Measurements from ENCODE around the gene GRAMD1A.
"Not testable (repeated sequence)": the region's sequence is repeated elsewhere in the genome, so short reads cannot be mapped to it uniquely, and the experiment has no call there.

Gene GRAMD1A

DNA sequence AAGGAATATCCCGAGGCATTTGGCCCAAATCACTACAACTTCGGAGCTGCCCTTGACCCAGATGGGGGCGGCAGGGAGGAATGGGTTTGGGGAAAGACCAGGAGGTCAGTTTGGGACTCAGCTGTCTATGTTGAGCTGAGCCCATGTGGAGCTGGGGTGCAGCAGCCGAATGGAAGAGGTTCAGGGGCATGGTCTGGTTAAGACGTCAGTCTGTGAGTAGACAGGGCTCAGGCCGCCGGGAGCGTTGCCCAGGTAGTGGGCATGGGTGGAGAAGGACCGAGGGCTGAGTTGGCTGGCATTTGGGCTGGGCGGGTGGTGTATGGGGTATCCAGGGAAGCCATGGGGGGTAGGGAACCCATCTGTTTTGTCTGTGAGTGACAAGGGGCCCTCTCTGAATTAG, 20.9 kb downstream of the GRAMD1A start:
- no peak for DNase-seq (ENCODE audit: low read depth)

DNA sequence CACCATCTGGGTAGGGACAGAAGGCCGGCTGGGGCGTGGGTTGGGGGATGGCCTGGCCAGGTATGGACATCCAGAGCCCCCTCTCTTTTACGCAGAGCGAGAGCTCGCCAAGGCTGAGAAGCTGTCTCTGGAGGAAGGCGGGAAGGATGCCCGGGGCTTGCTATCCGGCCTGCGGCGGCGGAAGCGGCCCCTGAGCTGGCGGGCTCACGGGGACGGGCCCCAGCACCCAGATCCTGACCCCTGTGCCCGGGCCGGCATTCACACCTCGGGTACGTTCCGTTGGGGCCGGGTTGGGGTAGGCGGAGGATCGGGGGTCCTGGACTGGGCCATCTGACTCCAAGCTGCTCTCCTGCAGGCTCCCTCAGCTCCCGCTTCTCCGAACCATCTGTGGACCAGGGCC, 21.5 kb downstream of the GRAMD1A start:
- no peak for DNase-seq (ENCODE audit: low read depth)

DNA sequence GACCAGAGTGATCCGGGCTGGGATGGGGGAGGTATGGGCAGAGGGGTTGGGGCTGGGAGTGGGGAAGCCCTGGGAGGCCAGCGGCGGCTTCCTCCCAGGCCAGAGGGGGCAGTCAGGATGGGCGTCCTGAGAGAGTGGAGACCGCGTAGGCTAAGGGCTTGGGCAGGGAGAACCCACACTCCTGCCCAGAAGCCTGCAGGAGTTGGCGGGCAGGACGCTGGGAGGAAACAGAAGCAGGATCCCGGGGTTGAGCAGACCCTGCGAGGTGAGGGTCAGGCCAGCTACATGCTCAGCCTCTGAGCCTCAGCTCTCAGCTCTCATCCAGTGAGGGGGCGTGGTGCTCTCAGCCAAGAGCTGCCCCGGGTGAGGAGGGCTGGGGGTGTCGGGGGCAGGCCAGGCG, 22.3 kb downstream of the GRAMD1A start:
- no peak for DNase-seq (ENCODE audit: low read depth)

DNA sequence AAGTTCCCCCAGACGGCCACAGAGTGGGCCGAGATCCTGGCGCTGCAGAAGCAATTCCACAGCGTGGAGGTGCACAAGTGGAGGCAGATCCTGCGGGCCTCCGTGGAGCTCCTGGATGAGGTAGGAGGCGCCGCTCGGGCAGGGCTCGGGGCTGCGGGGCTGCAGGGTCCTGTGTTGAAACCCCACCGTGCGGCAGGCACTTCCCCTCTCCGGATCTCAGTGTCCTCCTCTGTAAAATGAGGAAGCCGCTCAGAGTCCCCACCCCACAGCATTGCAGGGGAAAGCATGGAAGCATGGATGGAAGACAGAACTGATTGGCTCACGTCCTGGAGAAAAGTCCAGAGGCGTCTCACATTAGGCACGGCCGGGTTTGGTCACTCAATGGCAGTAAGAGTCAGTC, 23.3 kb downstream of the GRAMD1A start:
- DNase-seq (ENCODE audit: low read depth) = no peak

DNA sequence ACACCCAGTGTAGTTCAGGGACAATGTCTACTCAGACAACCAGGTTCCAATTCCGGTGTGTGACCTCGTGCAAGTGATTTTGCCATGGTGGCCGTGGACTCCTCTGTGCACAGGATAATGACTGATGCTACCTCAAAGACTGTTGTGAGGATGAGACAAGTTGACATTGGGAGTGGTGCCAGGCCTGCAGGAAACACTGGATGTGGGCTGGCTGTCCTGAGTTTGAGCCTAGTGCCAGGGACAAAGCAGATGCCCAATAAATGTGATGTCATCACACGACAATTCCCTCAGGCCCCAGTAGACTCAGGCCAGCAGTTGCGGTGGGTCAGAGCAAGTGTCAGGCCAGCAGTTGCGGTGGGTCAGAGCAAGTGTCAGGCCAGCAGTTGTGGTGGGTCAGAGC, 24.0 kb downstream of the GRAMD1A start:
- DNase-seq (ENCODE audit: low read depth) = no peak

DNA sequence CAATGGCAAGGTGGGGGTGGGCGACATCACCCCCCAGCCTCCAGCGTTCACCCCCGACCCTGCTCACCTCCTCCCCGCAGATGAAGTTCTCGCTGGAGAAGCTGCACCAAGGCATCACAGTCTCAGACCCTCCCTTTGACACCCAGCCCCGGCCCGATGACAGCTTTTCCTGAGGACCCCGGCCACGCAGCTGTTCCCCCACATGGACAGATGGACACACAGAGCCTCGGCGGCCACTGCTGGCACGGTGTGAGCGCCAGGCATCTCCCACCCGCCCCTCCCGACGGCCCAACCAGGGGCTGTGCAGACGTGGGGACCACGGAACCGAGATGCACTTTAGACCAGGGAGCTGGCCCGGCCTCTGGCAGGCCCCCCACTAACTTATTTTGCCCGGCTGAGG, 25.8 kb downstream of the GRAMD1A start:
- no peak for DNase-seq (ENCODE audit: low read depth)

DNA sequence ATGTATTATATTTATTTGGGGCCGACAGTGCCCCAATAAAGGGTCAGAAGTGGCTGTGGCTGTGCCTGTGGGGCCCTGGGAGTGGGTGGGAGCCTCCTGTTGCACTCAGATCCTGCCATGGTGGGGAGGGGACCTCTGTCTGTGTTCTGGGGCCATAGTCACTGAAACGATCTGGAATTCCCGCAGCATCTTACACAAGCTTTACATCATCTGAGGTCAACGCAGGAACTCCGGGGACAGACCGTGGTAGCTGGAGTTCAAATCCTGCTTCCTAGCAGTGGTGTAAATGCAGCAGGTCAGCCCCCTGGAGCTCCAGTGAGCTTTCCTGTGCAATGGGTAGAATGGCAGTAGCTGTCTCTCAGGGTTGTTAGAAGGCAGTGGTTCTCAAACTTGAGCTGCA, 26.3 kb downstream of the GRAMD1A start:
- no peak for DNase-seq (ENCODE audit: low read depth)

DNA sequence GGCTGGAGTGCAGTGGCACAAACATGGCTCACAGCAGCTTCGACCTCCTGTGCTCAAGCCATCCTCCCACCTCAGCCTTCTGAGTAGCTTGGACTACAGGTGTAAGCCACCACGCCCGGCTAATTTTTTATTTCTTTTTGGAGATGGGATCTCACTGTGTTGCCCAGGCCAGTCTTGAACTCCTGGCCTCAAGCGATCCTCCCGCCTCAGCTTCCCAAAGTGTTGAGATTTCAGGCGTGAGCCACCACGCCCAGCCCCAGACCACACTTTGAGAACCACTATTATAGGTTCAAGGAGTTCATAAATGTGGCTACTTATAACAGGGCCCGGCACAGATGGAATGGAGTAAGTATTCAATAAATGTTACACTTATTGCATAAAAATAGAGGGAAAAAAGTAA, 26.9 kb downstream of the GRAMD1A start:
- DNase-seq (ENCODE audit: low read depth) = no peak

DNA sequence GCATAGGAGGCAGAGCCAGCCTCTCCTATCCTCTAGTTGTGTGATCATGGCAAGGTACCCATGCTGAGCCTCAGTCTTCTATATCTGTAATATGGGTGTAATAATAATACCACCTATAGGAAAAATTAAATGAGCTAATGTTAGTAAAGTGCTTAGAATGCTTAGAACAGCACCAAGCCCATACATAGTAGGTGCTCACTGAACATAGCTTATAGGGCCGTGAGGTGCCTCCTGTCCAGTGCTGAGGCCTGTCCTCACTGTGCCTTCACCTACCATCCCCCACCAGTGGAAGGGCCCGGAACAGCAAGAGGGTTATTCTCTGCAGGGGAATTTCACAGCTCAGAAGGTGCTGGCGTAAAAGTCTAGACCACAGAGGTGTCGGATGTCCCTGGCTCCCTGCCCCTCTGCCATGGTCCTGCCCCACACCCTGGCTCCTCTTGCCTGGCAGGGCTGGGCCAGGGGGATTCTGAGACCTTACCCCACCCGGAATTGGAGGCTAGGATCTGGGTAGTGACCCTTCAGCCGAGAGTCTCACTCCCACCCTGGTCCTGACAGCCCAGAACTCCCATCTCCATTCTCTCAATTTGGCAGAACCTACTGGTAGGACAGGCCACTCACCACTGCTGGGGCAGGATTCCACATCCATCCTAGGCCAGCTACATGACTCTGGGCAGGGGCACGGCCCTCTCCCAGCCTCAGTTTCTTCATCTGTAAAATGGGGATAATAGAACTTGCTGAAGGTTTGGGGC, 27.9 kb downstream of the GRAMD1A start:
- DNase-seq (ENCODE audit: low read depth) = no peak

DNA sequence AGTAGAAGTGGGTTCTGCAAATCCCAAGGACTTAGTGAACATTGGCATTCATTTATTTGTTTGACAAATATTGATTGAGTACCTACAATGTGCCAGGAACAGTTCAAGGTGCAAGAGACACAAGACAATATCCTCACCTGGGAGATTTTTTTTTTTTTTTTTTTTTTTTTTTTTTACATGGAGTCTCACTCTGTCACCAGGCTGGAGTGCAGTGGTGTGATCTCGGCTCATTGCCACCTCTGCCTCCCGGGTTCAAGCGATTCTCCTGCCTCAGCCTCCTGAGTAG, 28.4 kb downstream of the GRAMD1A start:
- DNase-seq (ENCODE audit: low read depth) = not testable (repeated sequence)

DNA sequence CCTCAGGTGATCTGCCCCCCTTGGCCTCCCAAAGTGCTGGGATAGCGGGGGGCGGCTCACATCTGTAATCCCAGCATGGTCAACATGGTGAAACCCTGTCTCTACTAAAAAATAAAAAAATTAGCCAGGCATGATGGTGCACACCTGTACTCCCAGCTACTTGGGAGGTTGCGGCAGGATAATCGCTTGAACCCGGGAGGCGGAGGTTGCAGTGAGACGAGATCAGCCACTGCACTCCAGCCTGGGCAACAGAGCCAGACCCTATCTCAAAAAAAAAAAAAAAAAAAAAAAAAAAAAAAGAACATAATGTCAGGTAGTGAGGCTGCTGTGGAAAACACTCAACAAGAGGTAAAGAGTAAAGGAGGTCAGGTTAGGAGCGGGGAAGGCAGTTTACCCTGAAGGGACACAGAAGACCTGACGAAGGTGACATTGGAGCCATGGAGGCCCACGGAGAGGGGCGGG, 29.2 kb downstream of the GRAMD1A start:
- not testable (repeated sequence) for DNase-seq (ENCODE audit: low read depth)

DNA sequence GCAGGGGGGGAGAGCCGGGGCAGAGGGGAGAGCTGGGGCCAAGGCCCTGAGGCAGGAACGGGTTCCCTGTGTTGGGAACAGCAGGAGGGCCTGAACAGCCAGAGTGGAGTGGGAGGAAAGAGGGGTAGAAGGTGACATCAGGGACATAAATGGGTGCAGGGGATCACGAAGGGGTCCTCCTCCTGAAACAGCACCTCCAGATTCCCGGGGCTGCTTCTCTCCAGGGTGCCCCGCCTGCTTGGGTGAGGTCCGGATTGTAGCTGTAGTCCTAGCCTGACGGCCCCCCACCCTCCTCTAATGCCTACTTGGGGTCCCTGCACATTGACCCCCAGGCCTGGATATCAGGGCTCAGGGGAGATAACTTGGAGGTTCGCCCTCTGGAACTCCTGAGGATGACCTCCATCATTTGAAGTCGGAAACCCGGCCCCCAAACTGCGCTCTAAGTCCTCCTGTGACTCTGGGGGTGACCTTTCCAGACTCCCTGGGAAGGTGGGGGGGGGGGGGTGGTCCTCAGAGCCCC, 29.7 kb downstream of the GRAMD1A start:
- DNase-seq (ENCODE audit: low read depth) = no peak

DNA sequence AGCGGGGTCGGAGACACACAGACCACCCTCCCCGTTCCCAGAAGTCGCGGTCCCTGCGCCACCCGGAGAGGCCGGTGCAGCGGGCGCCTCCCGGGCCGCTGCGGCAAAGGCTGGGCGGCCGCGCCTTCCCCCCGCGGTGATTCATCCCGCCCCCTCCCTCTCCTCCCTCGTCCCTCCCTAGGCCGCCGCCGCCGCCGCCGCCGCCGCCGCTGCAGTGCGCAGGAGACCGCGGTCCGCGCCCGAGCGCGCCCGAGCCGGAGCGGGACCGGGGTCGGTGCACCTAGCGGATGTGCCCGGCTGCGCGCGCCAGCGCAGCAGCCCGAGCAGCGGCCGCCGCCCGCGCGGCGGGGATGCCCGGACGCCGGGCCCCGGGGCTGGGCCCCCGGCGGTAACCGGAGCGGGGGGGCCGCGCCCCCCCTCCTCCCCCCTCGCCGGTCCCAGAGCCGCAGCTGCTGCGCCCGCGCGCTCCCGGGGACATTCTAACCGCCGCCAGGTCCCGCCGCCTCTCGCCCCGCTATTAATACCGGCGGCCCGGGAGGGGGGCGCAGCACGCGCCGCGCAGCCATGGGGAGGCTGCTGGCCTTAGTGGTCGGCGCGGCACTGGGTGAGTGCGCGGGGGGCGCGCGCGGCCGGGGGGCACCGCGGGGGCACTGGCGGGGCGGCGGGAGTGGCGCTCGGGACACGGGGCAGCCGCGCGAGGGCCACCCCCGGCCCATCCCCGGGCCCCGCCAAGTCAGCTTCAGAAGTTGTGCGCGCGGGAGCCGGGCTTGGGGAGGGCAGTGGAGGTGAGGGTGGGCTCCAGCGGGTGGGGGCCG, 30.3 kb downstream of the GRAMD1A start, which contains the start of gene SCN1B:
SCN1B (plus strand) TSS at position 214 of the 815 bp plus-strand sequence; CDS start at position 565, 351 bp downstream.
- peak; percentile 32 for DNase-seq (ENCODE audit: low read depth)

DNA sequence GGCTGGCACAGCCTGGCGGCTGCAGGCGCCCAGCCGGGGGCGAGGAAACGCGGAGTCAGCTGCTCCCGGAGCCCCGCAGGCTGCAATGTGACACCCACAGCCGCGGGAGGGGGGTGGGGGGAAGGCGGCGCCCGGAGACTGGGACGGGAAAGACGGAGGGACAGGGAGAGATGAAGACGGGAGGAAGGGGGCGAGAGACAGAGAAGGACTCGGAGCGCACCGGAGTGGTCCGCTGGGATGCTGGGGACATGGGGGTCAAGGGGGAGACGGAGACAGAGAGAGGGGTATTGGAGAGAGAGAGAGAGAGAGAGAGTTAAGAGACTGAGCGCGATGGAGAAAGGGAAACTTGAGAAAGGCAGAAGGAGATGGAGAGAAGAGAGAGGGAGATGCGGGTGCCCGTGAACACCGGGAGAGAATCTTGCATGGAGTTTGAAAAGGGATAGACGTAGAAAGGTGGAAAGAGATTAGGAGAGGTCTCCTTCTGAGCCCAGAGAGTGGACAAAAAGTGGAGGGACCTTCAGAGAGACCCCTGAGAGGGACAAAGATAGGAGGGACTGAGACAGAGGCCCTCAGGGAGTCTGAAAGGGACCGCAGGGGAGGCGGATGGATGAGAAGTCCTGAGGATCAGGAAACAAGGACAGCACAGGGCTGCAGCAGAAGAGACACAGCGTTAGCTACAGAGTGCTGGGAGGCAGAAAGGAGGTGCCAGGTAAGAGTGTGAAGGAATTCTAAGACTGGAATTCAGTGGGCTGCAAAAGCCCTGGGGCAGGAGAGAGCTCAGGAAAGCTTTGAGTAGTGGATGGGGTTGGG, 31.2 kb downstream of the GRAMD1A start:
- DNase-seq (ENCODE audit: low read depth) = no peak

DNA sequence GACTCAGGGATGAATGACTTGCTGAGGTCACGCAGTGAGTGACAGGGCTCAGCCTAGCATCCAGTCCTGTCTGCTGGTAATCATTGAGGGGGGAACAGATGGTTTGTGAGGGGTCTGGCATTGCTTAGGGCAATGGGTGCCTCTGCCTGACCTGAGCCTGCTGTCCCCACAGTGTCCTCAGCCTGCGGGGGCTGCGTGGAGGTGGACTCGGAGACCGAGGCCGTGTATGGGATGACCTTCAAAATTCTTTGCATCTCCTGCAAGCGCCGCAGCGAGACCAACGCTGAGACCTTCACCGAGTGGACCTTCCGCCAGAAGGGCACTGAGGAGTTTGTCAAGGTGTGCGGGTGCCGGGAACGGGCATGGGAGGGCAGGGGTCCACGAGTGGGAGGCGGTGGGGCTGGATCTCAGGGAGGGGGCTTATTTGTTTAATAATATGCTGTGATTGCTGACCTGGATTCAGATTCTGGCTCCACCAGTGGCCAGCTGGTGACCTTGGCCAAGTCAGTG, 32.3 kb downstream of the GRAMD1A start:
- no peak for DNase-seq (ENCODE audit: low read depth)

DNA sequence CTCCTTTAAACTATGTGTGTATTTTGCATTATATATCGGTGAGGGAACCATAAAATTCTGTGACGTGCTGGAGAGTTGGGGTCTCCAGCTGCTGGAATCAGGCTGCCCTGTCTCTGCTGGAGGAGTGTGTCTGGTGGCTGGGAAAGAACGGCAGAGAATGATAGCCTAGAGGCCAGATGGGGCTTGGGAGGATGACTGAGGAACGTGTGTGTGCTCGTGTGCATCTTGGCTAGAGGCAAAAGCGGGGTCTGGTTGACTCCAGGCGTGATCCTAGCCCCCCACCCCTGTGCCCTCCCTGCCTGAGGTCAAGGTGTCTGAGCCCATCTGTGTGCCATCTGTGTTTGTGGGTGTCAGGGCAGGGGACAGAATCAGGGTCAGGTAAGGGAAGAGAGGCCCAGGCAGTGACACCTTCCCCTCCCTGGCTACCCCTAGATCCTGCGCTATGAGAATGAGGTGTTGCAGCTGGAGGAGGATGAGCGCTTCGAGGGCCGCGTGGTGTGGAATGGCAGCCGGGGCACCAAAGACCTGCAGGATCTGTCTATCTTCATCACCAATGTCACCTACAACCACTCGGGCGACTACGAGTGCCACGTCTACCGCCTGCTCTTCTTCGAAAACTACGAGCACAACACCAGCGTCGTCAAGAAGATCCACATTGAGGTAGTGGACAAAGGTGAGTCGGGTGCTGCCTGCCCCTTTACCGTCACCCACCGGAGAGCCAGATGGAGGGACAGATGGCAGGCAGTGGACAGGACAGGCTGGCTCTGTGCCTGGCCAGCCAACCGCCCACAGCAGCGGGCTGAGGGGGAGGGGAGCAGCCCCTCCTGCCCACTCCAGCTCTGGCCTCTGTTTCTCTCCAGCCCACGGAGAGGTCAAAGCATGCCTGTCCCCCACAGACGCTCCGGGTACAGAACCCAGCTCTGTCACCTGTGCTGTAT, 33.2 kb downstream of the GRAMD1A start:
- DNase-seq (ENCODE audit: low read depth) = no peak

DNA sequence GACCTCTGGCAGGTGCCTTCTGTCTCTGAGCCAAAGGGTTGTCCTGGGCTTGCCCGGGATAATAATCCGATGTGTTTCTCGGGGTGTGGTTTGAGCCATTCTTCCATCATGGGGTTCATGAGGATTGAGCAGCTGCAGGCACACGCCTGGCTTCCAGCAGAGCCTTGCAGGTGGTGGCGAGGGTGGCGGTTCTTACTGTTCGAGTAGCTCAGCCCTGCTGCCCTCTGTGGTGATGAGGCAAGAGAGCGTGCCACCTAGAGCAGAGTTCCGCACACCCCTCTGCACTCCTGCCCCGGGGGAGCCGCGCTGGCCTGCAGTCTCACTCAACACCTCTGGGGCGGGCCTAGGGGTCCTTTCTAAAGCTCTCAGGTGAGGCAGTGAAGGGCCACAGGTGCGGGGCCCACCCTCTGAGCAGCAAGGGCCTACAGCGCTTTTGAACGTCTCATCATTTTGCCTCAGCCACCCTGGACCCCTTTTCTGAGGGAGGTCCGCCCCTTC, 33.9 kb downstream of the GRAMD1A start:
- DNase-seq (ENCODE audit: low read depth) = no peak

DNA sequence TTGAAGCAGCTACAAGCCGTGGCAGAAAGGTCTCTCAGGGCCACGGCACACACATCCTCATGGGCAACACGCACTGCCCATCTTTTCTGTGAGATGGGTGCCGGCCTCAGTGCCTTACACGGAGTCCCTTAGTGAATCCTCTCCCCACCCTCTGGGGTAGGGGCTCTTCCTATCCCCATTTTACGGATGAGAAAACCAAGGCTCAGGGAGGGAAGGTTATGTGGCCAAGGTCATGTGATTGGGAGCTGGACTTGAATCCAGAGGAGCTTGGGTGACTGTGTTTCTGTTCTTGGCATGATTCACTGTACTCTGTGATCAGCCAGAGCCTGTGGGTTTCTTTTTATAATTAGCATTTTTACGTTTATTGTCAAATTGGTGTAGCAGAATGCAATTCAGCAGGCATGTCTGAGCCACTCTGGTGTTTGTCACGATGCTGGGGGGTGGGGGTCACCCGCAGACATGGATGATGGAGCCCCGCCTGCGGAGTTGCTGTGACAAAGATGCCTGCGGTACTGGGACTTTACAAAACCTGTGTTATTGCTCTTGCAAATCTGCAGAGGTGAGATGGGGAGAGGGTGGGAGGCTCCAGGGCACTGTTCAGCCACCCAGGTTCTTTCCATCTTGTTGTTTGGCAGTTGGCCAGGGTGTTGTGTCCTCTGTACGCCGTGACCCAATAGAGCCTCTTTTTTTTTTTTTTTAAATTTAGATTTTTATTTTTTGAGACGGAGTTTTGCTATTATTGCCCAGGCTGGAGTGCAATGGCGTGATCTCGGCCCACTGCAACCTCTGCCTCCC, 34.7 kb downstream of the GRAMD1A start:
- DNase-seq (ENCODE audit: low read depth) = no peak

DNA sequence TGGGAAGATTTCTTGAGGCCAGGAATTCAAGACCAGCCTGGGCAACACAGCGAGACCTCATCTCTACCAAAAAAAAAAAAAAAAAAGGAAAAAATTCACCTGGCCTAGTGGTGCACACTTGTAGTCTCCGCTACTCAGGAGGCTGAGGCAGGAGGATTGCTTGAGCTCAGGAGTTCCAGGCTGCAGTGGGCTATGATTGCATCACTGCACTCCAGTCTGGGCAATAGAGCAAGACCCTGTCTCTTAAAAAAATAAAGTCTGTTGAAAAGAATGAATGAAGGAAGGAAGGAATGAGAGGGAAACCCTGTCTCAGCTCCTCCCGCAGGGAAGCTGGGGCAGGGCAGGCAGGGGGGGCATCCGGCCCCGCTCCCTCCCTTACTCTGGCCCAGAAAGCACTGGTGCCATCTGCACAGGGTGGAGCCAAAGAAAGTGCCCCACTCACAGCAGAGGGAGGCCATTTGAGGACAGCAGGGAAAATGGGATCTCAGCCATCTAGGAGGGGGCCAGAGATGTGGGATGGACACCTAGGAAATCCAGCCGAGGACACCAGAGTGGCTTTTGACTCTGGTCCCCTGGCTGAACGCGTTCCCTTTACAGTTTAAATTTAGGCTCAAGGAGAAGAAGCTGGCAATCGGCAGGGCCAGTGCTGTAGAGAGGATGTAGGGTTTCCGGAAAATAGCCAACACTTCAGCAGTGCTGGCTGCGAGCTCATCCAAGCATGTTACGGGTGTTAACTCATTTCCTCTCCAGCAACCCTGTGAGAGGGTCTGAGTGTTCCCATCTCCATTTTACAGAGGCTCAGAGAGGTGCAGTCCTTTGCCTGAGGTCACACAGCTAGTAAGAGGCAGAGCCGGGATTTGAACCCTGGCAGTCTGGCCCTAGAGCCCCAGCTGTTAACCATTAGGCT, 37.8 kb downstream of the GRAMD1A start:
- DNase-seq (ENCODE audit: low read depth) = no peak

Data from stimulated activated CD8-positive, alpha-beta memory T cell treated with anti-CD3 and anti-CD28 coated beads, Interleukin-7, amount 100 ng/mL, for 24 hours (primary cell).